ENCODE measurements around the gene TBCB.
"Not testable (repeated sequence)": the region's sequence is repeated elsewhere in the genome, so short reads cannot be mapped to it uniquely, and the experiment has no call there.

TBCB gene

GRCh38 chr19:36101550-36102327, 13.5 kb upstream of the TBCB start:
- DNase-seq, result no peak

GRCh38 chr19:36103040-36103626, 12.1 kb upstream of the TBCB start:
- no peak for DNase-seq

GRCh38 chr19:36103842-36104552, 11.3 kb upstream of the TBCB start:
- no peak for DNase-seq

- DNase-seq, result no peak
Observed at GRCh38 chr19:36106441-36106840, 8.8 kb upstream of the TBCB start.

GRCh38 chr19:36106991-36107390, 8.3 kb upstream of the TBCB start:
- no peak for DNase-seq

GRCh38 chr19:36108684-36109083, 6.6 kb upstream of the TBCB start:
- no peak for DNase-seq

- DNase-seq, result no peak
Observed at GRCh38 chr19:36110487-36111199, 4.6 kb upstream of the TBCB start, which contains the start of gene OVOL3. Gene OVOL3 (plus strand): TSS chr19:36111143. CDS start chr19:36111203, 60 bp downstream.

GRCh38 chr19:36111200-36111539, 4.1 kb upstream of the TBCB start:
- no peak for DNase-seq

- DNase-seq, result no peak
Observed at GRCh38 chr19:36112678-36113077, 2.6 kb upstream of the TBCB start.

GRCh38 chr19:36113425-36113824, 1.8 kb upstream of the TBCB start:
- DNase-seq, result no peak

GRCh38 chr19:36113894-36114720, 1.2 kb upstream of the TBCB start:
- DNase-seq, result no peak

- DNase-seq, result peak; percentile 99
Observed at GRCh38 chr19:36114721-36115452, 381 bp upstream of the TBCB start, which contains the start of gene POLR2I. Gene POLR2I (minus strand): TSS chr19:36114875. CDS start chr19:36114856, 19 bp downstream.

GRCh38 chr19:36116344-36116637, 1.0 kb downstream of the TBCB start:
- DNase-seq, result no peak

- DNase-seq, result no peak
Observed at GRCh38 chr19:36120092-36120983, 5.1 kb downstream of the TBCB start.

- no peak for DNase-seq
Observed at GRCh38 chr19:36120984-36121358, 5.7 kb downstream of the TBCB start.

GRCh38 chr19:36121486-36122124, 6.3 kb downstream of the TBCB start:
- DNase-seq, result no peak

GRCh38 chr19:36125557-36125956, 10.3 kb downstream of the TBCB start:
- no peak for DNase-seq

GRCh38 chr19:36128392-36128736, 13.1 kb downstream of the TBCB start:
- no peak for DNase-seq

- DNase-seq, result not testable (repeated sequence)
Observed at GRCh38 chr19:36131221-36131620, 16.0 kb downstream of the TBCB start.

- DNase-seq, result not testable (repeated sequence)
Observed at GRCh38 chr19:36134867-36135266, 19.6 kb downstream of the TBCB start.
